ENCODE measurements around the gene AZGP1.
"Not testable (repeated sequence)": the region's sequence is repeated elsewhere in the genome, so short reads cannot be mapped to it uniquely, and the experiment has no call there.

The AZGP1 gene

GRCh38 chr7:99994819-99995218, 19.0 kb upstream of the AZGP1 start:
- FAIRE-seq, result no peak
- DNase-seq (ENCODE audit: insufficient read length, low spot score), result no peak
- no peak for TF ChIP-seq CTCF (IDR thresholded peaks at IDR 0.05; ENCODE audit: insufficient read depth, missing control alignments)

GRCh38 chr7:99992330-99993038, 16.7 kb upstream of the AZGP1 start:
- FAIRE-seq (no peak), DNase-seq (ENCODE audit: insufficient read length, low spot score) (no peak)
- TF ChIP-seq CTCF (IDR thresholded peaks at IDR 0.05; ENCODE audit: insufficient read depth, missing control alignments), result no peak

- FAIRE-seq; DNase-seq (ENCODE audit: insufficient read length, low spot score): not testable (repeated sequence)
Observed at GRCh38 chr7:99991543-99991942, 15.7 kb upstream of the AZGP1 start.

- TF ChIP-seq CTCF (IDR thresholded peaks at IDR 0.05; ENCODE audit: insufficient read depth, missing control alignments), result no peak
- no peak for DNase-seq (ENCODE audit: insufficient read length, low spot score)
- FAIRE-seq, result no peak
Observed at GRCh38 chr7:99990460-99990852, 14.6 kb upstream of the AZGP1 start.

- DNase-seq (ENCODE audit: insufficient read length, low spot score) (no peak), FAIRE-seq (no peak)
- no peak for TF ChIP-seq CTCF (IDR thresholded peaks at IDR 0.05; ENCODE audit: insufficient read depth, missing control alignments)
Observed at GRCh38 chr7:99987846-99988245, 12.0 kb upstream of the AZGP1 start.

GRCh38 chr7:99987306-99987705, 11.5 kb upstream of the AZGP1 start:
- DNase-seq (ENCODE audit: insufficient read length, low spot score); FAIRE-seq: not testable (repeated sequence)

GRCh38 chr7:99984593-99984992, 8.8 kb upstream of the AZGP1 start:
- no peak for TF ChIP-seq CTCF (IDR thresholded peaks at IDR 0.05; ENCODE audit: insufficient read depth, missing control alignments)
- DNase-seq (ENCODE audit: insufficient read length, low spot score) (no peak), FAIRE-seq (no peak)

- not testable (repeated sequence) for DNase-seq (ENCODE audit: insufficient read length, low spot score); FAIRE-seq
Observed at GRCh38 chr7:99981066-99981465, 5.2 kb upstream of the AZGP1 start.

GRCh38 chr7:99980448-99980872, 4.6 kb upstream of the AZGP1 start:
- not testable (repeated sequence) for FAIRE-seq; DNase-seq (ENCODE audit: insufficient read length, low spot score)

Measured in D721Med (cell line).